HG02759 (cell line): ENCODE results near the gene SH3GL1.

Source experiments
- ATAC-seq: cut with Tn5 transposase; IDR thresholded peaks from one replicate; pipeline ENCODE4 v1.9.1; 2021; ENCODE audit warnings: mild to moderate bottlenecking, moderate library complexity; ENCODE audit not compliant: unreplicated experiment

SH3GL1 gene

DNA sequence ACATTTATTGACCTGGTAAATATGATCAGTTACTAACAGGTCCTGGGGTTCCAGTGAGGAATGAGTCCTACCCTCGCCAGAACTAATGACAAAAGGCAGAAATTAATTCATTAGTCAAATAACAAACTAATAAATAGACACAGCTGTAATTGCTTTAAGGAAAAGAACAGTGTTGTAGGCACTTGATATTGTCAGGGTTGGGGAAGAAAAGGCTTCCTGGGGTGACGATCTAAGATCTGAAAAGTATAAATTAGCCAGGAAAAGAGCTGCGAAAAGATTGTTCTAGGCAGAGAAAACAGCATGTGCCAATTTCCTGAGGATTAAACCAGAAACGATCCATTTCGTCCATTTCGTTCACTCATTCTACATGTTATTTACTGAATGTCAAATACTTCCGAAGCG lies 1.4 kb upstream of the SH3GL1 start:
- no peak for ATAC-seq

DNA sequence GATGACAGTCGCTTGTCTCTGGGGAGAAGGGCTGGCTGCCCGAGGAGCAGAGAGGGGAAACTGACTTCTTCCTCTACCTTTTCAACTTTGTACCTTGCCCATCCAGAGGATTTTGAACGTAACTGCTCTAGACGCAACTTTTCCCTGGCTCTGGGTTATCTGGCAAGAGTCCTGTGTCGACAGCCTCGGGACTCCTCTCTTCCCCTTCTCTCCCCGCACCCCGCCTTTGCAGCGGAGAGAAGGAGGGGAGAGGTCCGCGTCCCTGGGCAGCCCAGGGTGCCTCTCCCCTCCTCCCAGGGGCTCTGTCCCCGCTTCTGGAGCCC lies 574 bp downstream of the SH3GL1 start:
- ATAC-seq, result peak; percentile 12

DNA sequence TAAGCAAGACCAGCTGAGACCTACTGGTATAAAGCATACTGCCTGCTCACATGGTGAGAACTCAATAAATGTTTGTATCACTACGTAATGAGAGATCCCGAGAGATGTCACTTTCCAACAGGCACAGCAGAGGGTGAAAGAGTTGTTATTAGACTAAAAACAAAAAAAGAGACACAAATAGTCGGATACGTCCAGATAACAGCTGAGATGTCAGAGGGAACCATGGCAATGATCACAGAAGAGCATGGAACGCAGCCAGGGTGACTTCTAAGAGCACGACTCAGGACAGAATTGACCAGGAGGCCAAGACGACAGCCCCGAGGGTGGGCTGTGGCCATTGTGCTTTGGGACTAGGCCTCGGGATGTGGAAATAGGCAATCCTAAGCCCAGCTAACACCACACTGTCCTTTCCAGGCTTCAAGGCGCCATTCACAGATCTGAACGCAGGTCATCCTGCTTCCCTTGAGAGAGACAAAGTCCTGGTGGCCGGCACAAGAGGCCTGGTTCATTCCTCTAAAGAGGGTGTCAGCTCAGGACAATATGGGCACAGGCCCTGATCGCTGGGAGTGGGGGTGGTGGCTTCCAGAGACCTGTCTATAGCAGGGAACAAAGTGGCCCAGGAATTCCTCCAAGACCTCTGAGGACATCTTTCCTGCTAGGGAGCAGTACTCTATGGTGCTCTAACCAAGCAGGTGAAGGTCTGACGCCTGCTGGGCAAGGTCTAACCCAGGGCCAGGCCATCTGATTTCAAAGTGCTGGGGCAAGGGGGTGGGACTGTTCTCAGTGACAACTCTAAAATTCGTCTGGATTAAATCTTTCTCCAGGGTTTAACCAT lies 3.2 kb downstream of the SH3GL1 start:
- no peak for ATAC-seq

DNA sequence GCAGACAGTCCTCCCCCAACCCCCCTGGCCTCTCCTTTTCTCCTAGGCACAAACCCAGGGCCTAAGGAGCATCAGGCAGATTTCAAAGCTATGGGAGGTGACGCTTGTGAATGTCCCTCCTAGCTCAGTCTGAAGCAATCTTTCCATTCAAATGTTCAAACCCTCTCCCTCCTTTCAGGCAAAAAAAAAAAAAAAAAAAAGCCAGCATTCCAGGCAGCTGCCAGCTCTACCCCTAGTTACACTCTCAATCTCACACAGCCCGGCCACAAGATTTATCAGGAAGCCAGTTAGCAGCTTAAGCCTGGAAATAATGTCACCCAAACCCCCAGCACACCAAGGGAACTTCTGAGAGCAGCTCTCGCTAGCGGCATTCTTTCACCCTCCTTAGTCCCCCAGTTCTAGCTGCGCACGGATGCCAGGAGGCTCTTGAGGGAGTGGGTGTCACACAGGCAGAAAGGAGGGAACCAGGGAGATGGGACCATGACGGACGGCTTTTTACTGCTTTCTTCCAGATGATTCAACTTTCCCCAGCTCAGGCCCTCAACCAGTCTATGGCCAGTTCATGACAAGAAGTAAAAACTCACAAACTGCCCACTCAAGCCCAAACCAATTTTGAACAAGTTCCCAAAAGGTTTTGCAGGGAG lies 6.3 kb downstream of the SH3GL1 start:
- ATAC-seq, result no peak

DNA sequence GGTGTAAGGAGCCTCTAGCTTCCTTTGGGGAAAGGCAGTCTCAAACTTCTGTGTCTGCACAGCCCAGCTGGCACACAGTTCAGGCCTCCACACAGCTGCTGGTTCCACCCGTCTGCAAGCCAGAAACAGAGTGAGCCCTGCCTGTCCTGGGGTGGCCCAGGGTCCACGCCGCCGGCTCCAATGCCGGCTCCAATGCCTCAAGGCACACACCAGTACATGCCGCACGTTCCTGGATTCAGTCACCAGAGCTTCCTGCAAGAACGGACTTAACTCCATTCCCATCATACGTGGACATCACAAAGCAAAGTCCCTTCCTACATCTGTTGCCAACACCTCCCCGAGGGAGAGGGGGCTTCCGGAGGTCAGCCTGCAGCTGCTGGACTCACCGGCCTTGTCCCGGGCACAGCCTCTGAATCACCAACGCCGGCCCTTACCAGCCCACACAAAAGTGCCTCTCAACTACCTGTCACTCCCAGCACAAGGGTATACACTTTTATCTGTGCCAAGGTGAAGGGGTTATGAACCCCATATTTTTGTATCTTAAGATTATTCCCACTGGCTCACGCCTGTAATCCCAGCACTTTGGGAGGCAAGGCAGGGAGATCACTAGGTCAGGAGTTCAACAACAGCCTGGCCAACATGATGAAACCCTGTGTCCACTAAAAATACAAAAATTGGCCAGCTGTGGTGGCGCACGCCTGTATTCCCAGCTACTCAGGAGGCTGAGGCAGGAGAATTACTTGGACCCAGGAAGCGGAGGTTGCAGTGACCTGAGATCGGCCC lies 8.5 kb downstream of the SH3GL1 start:
- ATAC-seq, result no peak

DNA sequence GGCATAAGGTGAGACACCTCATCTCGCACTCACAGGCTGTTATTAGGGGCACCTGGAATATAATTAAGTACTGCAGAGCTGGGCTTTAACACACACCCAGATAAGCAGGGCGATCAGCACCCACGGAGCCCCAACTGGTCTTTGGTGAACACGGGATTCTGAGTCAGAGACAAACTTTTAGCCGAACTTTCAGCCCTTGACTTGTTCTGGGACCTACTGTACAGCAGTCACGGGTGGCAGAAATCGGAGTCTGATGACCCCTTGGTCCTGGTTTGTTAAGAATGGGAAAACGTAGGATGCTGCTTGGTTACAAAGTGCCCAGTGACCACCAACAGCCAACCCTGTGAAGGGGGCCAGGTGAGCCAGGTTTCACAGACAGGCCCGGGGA lies 9.0 kb downstream of the SH3GL1 start:
- ATAC-seq, result no peak

DNA sequence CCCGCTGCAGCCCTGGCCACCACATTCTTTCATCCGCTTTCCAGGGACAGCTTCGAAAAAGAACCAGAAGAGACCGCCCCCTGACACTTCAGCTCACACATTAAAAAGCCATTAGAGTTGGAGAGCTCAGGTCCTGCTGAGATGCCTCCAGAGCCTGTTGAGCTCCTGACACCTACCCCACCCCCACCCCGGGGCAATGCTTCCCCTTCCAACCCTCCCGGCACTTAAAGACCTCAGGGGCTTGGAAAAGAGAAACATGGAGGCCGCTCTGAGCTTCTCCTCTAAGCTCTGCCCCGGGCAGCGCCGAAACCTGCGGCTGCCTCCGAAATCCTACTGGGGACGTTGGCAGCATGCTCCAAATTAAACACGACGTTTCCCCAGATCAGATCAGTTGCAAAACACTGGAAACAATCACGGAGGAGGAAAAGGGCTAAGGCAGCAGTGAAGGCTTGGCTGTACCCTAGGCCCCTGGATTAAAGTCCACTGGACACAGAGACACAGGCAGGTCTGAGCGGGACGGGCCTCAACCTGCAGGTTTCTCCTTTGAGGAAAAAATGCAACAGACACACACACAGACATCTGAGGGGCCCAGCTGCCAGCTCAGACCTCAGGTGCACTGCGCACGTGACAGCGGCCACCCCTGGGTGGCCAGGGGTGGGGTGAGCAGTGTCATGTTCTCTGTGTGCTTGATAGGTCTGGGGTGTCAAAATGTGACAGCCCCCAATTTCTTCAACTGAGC lies 9.6 kb downstream of the SH3GL1 start:
- ATAC-seq, result no peak

DNA sequence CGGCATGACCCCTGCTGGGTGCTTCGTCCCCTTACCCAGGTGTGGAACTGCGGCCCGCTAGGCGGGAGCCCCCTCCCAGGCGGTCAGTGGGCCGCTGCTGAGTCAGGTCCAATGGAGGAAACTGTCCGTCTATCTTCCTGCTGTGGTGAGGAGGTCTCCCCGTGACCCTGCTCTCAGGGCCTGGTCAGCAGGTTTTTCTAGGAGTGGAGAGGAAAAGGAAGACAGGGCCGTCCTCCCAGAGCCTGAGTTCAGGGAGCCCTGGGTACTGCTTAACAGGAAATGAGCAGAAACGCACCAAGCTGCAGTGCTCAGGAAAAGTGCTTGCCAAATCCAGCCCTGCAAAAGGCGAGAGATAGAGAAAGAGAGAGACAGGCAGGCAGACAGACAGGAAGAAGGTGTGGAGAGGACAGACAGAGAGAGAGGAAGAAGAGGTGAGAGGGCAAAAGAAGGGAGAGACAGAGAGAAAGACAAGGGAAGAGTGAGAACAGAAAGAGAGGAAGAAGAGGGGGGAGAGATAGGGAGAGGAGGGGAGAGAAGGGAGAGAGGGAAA lies 10.3 kb downstream of the SH3GL1 start:
- ATAC-seq, result no peak

DNA sequence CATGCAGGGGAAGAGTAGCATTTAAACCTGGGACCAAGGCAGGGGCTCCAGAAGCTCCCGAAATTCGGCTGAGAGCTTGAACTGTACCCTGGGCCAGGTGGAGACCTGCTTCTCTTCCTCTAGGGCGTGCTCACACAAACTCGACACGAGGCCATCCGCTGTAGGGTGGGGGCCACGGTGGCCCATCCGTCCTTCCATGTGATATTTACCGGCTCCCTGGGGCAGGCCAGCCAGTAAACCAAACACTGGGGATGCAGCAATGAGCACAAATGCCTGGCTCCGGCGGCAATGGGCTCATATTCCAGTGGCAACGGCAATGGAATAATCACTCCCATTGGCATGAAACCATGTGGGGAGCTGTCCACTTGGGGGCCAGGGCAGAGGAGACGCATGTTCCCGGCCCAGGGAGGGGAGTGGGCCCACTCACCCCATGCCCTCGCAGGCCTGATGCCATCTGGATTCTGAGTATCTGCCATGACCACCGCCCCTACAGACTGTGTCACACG lies 10.8 kb downstream of the SH3GL1 start:
- ATAC-seq, result no peak

DNA sequence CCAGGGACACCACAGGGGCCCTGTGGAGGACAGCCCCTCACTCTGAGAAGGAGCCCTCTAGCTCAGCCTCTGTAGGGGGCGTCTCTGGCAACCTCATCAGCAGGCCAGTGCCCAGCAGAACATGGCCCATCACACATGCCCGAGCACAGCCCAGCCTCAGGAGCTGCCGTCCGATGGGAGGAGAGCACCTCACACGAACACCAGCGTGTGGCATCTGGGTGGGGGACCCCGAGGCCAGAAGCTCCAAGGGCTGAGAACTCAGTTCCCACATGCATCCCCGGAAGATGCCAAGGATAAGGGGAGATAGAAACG lies 11.3 kb downstream of the SH3GL1 start:
- ATAC-seq, result no peak

DNA sequence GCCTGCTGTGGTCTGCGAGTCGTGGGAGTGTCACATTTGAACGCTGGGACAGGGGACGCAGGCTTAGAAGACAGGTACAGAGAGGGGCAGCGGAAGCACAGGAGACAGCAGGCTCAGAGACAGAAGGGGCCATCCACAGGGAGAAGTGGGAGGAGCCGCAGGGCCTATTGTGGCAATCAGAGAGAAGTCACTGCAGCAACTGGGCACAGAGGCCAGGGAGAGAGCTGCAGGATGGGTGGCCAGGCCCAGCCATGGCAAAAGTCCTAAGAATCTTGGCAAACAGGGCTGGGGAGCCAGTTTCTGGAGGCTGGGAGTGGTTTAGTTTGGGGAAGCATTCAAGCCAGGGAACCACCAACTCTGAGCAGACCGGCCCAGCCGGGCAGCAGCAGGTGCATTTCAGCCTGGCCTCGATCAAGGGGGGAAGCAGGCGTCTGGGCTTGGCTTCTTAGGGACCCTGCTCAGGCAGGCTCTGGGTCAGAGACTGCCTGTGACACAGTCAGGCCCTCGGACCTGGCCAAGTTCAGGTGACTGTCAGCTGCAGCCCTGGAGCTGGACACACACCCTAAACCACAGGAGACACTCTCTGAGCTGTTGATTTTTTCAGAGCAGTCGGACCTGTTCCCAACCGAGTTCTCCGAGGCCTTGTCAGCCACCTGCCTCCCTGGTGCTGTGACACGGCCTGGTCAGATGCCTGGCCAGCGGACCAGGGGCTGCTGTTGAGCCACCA lies 11.8 kb downstream of the SH3GL1 start:
- no peak for ATAC-seq

DNA sequence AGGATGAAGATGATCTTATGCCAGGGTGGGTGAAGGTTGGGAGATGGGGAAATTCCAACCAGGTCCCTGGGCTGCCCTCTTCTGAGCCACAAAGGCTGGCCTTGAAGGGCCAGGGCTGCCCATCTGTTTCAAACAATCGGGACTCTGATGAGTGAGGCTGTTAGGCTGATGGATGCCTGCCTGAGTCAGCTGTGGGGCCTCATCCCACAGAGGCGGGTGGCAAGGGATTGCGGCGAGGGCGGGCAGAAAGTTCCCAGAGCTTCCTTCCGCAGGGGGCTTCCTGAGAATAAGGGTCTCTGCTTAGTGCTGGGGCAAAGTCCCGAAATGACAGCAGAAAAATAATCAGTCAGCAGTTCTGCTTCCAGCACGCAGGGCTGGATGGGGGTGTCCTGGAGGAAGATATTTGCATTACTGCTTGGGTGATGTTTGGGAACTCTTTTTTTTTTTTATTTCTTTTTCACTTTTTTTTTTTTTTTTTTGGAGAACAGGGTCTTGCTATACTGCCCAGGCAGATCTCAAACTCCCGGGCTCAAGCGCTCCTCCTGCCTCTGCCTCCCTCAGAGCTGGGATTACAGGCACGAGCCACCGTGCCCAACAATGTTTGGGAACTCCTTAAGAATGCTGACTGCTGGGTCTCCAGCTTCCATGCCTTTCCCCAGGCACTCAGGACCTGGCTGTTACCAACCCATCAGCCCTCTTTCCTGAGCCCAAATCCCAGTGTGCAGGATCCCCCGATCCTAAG lies 14.1 kb downstream of the SH3GL1 start:
- ATAC-seq, result no peak

DNA sequence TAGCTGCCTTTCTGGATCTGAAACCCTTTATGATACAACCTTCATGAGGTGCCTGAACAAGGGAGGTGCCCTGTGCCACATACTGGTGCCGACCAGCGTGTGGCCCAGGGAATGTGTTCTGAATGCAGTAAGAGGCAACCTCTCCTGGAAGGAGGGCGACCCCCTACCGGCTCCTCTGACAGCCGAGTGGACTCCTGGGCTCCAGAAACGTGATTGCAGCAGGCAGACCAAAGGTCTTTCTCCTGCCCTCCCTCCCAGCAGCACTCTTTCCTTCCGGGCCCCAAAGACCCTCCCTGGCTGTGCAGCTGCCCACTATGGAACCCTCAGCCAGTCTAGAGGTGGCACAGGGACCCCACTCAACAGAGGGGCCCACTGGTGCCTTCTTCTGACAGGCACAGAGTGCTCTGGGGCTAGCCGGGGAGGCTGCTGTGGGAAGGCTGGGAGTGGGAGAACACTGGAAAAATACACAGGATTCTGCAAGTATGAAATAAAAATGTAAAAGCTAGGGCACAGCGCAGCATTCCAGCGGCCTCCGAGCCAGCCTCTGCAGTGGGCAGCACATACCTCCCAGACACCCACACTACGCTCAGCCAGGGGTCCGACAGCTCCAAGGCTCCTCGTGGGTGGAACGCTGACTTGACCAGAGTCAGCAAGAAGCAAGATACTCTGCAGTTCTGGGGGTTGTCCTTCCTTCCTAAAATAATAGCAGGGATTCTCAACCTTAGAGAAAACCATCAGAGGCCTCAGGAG lies 14.9 kb downstream of the SH3GL1 start:
- no peak for ATAC-seq

DNA sequence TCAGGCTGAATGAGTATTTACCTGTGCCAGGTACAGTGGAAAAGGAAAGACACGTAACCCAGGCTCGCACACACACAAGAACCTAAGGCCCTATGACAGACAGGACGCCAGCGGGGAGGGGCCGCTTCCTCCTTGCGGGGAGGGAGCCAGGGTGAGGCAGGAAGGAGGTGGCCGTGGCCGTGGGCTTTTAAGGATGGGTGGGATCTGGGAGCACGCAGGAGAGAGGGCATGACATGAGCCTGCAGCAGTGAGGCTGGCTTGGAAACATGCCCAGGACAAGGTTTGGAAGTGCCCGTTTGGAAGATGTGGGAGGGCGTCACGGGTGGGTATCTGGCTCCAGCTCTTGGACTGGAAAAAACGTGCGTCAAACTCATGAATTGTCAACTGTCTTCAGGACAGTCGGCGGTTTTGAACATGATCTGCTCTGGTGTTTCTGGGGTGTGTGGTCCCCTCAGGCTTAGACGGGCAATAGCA lies 20.1 kb downstream of the SH3GL1 start:
- ATAC-seq, result no peak

DNA sequence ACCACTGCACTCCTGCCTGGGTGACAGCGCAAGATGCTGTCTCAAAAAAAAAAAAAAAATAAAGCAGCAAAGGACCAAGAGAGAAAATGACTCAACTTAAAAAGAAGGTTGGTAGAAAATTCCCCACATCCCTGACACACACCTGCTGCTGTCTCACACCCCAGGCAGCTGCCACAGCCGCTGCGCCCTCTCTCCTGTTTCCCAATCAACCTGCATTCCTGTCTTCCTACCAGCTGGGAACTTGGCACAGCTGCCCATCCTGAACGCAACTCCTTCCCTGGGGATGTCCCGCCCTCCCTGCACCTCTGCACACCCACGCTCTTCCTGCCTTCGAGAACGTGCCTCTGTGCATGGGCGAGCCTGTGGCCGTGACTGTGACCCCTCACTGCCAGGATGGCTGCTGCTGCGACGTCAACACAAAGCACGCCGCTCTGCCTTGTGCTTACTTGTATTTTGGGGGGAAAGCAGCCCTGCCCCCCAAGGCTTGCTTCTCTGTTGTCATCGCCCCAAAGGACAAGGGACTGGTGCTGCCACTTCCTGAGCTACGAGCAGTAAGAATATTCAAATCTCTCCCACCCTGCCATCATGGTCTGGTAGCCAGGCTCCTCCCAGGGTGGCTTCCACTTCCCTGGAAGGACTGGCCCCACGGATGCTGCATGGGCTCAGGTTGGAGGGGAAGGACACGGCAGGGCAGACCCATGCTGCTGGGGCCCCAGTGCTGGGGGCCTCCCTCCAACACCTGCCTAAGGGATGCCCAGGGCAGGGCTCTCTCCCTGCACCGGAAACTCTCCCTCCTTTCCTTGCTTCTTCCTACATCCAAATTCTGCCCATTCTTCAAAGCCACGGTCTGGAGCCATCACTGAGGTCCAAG lies 20.7 kb downstream of the SH3GL1 start:
- ATAC-seq, result peak; percentile 38

DNA sequence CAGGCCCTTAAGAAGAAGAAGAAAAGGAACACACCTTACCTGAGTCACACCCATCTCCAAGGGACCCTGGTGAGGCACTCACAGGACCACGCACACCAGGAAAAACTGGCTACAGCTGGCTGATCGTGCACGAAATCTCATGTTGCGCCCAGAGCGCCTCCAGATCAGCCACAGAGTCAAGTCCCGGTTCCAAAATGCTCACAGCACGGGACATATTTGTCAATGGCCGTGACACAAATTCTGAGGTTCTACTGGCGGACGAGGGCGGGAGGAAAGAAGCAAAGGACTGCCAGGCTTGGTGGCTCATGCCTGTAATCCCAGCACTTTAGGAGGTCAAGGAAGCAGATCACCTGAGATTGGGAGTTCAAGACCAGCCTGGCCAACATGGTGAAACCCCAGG lies 21.5 kb downstream of the SH3GL1 start:
- ATAC-seq, result no peak

DNA sequence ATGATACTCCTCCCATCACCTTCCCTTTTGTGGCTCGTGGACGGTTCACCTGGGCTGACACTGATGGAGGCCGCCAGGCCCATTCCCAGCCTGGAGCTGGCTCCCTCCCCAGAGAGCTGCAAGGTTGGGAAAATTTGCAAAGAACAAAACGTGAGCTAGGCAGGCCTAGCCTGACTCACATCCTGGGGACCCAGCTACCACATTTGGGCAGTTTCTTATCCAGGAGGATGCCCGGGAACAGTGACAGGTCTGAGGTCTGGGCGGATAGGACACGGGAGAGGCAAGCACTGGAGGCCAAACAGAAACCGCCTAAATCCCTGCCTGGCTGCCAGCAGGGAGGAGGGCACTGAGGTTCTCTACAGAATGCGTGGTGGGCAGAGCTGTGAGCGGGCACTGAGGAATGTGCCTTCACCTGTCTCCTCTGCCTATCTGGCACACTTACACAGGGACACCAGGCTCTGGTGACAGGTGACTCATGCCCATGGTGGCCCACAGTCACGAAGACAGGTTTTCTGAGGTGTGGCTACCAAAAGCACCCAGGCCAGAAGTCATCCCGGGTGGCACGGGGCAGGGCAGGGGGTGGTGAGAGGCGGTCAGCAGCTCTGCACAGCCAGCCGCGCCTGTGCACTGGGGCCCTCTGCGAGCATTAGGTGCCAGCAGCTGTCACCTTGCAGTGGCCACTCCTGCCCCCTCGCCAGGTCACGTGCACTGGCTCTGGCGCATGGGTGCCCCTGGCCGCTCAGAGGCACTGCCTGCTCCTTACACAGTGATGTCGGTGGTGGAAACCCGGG lies 23.2 kb downstream of the SH3GL1 start:
- no peak for ATAC-seq
